GM11168 (cell line): Measurements from ENCODE around the gene F12.
"Not testable (repeated sequence)": the region's sequence is repeated elsewhere in the genome, so short reads cannot be mapped to it uniquely, and the experiment has no call there.

Source experiments
- in situ Hi-C: fragments of 300-500 bp; cut with MboI; formaldehyde crosslinking; loops from one replicate; pipeline ENCODE4 v1.12.0; 2022; ENCODE audit warnings: low sequenced_read_pairs; ENCODE audit not compliant: unreplicated experiment

Gene F12

GRCh38 chr5:177390363-177391300 is 18.7 kb downstream of the F12 start:
- in situ Hi-C loops = no loop called here

- in situ Hi-C loops = no loop called here
Observed at GRCh38 chr5:177389241-177390169, 19.9 kb downstream of the F12 start.

- in situ Hi-C loops = no loop called here
Observed at GRCh38 chr5:177388521-177389052, 20.8 kb downstream of the F12 start.

- in situ Hi-C loops = no loop called here
Observed at GRCh38 chr5:177387405-177387804, 22.0 kb downstream of the F12 start.

- in situ Hi-C loops = no loop called here
Observed at GRCh38 chr5:177386542-177386941, 22.8 kb downstream of the F12 start.

GRCh38 chr5:177385720-177386119 is 23.6 kb downstream of the F12 start:
- in situ Hi-C loops = no loop called here

- in situ Hi-C loops = loop anchor here (5.0 kb wide), 1 partner anchor 67 kb away; no protein-coding TSS in a partner anchor
Observed at GRCh38 chr5:177384134-177384533, 25.2 kb downstream of the F12 start, which contains the start of gene SLC34A1. Gene SLC34A1 (plus strand): TSS chr5:177384434. CDS start chr5:177385742, 1,308 bp downstream.

- in situ Hi-C loops = loop anchor here (5.0 kb wide), 1 partner anchor 66 kb away; no protein-coding TSS in a partner anchor
Observed at GRCh38 chr5:177383181-177383580, 26.2 kb downstream of the F12 start.

- in situ Hi-C loops = loop anchor here (5.0 kb wide), 1 partner anchor 65 kb away; no protein-coding TSS in a partner anchor
Observed at GRCh38 chr5:177382423-177383029, 26.8 kb downstream of the F12 start.

GRCh38 chr5:177380805-177381126 is 28.6 kb downstream of the F12 start:
- in situ Hi-C loops = loop anchor here (5.0 kb wide), 1 partner anchor 63 kb away; no protein-coding TSS in a partner anchor

- in situ Hi-C loops = no loop called here
Observed at GRCh38 chr5:177378884-177379883, 30.2 kb downstream of the F12 start.

- in situ Hi-C loops = no loop called here
Observed at GRCh38 chr5:177377851-177378776, 31.2 kb downstream of the F12 start.

- in situ Hi-C loops = no loop called here
Observed at GRCh38 chr5:177376107-177376506, 33.3 kb downstream of the F12 start.

GRCh38 chr5:177375516-177375915 is 33.8 kb downstream of the F12 start:
- in situ Hi-C loops = not testable (repeated sequence)

GRCh38 chr5:177374211-177374610 is 35.2 kb downstream of the F12 start:
- in situ Hi-C loops = no loop called here

- in situ Hi-C loops = no loop called here
Observed at GRCh38 chr5:177373806-177374205, 35.6 kb downstream of the F12 start.

GRCh38 chr5:177372910-177373309 is 36.5 kb downstream of the F12 start:
- in situ Hi-C loops = no loop called here
